GM18907 (cell line): ENCODE results near the gene ZNF302.

Experiments
- ATAC-seq: cut with Tn5 transposase; IDR thresholded peaks from one replicate; pipeline ENCODE4 v1.9.1; 2021; ENCODE audit warnings: mild to moderate bottlenecking, moderate library complexity; ENCODE audit not compliant: unreplicated experiment

Gene ZNF302

GRCh38 chr19:34731019-34731829, 53.7 kb downstream of the ZNF302 start:
- no peak for ATAC-seq

GRCh38 chr19:34731964-34732363, 54.5 kb downstream of the ZNF302 start:
- no peak for ATAC-seq

- no peak for ATAC-seq
Observed at GRCh38 chr19:34732612-34733211, 55.2 kb downstream of the ZNF302 start.

GRCh38 chr19:34733266-34733745, 55.8 kb downstream of the ZNF302 start:
- peak; percentile 27 for ATAC-seq

GRCh38 chr19:34733746-34734536, 56.5 kb downstream of the ZNF302 start, which contains the start of gene ZNF181:
Gene ZNF181, plus strand, starts transcription at chr19:34734243. Its CDS starts 795 bp downstream, at chr19:34735038.
- peak; percentile 88 for ATAC-seq

- ATAC-seq = no peak
Observed at GRCh38 chr19:34734537-34735103, 57.1 kb downstream of the ZNF302 start.
